Measurements from ENCODE around the gene MTG2. TPM values are rescaled to one million over a fixed set of nuclear protein-coding genes. Genes with fewer than 3 reads are reported as not detected.

MTG2 gene
- total RNA-seq, 1 donor from 2014 or later: 7.8 TPM

DNA sequence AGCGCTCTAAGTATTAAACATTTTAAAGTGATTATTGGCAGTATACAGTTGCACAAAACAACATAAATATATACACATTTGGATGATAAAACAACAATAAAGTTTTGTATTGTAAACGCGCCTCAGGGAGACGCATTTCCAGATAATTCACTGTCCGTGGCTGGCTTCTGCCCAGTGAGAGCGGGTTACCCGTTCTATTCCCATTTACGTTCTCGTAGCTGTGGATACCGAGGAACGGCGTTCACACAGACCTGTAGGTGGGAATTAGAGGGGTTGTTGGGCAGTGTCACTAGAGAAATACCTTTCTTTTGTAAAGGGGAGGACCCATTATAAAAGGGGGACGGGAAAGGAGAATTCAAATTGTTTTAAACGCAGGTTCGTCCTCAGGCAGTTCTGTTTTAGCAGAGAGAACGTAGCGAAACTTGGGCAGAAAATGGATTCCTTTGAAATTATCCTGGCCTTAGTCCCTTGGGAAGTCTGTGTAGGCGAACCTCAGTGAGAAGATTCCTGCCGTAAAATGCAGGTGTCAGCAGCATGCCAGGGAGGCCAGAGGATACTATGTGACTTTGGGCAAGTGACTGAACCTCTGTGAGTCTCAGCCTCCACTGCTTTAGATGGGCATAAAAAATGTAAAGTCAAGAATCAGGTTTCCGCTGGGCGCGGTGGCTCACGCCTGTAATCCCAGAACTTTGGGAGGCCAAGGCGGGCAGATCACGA is 756 bp downstream of the MTG2 start:
- peak; percentile 12 to 30 for DNase-seq (ENCODE audit: low read depth in 2 of 2)

DNA sequence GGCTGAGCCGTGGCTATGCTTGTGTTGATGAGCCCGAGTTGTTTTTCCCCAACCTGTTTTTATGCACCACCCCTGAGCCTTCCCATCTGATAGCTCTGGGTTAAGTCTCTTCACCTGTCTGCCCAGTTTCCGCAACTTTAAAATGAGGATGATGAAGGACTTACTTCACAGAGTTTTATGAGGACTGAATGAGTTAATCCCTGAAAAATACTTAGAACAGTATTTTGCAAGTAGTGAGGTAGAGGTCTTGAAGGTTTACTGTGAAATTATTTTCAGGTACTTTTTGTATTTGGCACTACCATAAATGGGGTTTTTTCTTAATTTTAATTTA is 3.2 kb downstream of the MTG2 start:
- no peak for DNase-seq (ENCODE audit: low read depth in 2 of 2)

DNA sequence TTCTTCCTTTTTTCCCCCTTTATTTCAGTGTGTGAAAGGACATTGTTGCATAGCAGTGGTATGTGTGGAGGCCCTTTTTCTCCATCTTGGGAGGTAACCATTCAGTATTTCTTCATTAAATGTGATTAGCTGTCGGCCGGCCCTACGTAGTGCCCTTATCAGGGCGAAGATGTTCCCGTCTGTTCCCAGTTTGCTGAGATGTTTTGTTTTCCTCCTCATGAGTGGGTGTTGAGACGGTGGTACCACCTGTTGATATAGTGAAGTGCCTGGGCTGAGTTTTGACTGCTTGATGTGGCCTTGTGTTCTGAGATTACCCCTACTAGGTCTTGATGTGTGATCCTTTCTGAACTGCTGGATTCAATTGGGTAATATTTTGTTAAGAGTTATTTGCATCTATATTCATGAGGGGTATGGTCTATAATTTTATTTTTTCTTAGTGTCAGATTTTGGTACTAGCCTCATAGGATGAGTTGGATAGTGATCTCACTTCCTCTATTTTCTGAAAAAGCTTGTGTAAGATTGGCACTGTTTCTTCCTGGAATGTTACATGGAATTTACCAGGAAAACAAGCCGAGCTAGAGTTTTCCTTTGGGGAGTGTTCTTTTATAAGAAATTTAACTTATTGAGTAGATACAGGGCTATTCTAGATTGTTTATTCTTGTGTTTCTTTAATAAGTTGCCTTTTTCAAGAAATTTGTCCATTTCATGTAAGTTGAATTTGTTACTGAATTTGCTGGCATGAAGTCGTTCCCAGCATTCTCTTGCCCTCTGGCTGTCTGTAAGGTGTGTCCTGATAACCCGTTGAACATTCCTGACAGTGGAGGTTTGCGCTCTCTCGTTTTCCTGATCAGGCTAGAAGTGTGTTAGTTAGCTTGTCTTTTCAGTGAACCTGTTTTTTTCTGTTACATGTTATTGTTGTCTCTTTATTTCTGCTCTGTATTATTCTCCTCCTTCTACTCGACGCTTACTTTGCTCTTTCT is 4.3 kb downstream of the MTG2 start:
- DNase-seq (ENCODE audit: low read depth in 2 of 2): peak; percentile 60 to 66

DNA sequence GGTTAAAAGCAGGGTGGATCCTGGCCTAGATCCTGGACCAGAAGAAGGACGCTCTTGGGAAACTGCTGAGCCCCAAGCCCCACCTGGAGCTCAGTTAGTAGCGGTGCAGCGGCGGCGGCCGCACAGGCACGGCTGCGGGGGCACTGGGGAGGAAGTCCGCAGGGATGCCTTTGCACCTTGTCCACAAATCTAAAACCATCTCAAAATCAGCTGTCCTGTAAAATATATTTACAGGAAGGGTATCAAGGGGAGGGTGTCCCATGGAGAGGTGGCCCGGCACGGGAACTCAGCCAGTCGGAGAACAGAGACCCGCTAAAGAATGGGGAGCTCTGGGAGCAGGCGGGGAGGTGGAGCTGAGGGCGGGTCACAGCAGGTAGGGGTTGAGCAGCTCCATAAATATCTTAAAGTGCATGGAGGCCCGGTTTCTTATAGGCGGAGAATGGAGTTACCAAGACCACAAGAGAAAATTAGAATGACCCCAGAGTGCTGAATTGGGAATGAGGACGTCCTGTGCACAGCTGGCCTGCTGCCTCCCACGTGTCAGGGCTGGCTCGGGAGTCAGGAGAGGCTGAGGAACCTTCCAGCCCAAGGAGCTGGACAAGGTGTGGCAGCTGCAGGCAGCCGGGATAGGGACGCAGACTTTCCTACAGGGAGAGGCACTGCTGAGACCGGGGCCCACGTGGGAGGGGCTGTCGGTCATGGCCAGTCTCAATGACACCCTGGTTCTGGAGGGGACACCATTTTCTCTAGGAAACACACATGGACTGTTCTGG is 8.0 kb downstream of the MTG2 start:
- DNase-seq (ENCODE audit: low read depth in 2 of 2): no peak

DNA sequence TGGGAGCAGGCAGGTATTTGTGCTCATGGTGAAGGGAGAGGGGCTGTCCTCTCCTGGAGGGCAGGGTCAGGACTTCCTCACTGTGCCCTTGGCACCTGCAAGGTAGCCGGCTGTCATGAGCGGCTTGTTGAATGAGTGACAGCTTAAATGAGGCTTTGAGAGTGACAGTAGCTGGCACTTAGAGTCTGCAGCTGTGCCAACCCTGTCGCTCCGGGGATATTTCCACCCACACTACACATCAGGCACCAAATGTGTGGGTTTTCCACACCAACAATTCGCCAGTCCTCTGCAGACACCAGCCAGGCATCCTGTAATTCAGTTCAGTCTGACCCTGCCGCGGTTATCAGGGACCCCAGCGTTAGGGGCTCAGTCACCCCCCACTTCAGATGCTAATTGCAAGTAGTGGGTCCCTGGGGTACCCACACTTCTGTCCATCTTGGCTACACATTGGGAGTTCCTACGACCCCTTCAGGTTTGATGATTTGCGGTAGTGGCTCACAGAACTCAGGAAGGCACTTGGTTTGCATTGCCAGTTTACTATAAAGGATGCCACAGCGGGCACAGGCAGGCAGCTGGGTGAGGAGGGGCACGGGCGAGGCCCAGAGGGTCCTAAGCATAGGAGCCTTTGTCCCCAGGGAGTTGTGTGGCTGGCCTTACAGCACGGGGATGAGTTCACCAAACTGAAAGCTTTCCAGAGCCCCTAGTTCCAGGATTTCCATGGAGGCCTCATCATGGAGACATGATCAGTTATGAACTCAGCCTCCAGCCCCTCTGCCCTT is 9.1 kb downstream of the MTG2 start:
- no peak for DNase-seq (ENCODE audit: low read depth in 2 of 2)

DNA sequence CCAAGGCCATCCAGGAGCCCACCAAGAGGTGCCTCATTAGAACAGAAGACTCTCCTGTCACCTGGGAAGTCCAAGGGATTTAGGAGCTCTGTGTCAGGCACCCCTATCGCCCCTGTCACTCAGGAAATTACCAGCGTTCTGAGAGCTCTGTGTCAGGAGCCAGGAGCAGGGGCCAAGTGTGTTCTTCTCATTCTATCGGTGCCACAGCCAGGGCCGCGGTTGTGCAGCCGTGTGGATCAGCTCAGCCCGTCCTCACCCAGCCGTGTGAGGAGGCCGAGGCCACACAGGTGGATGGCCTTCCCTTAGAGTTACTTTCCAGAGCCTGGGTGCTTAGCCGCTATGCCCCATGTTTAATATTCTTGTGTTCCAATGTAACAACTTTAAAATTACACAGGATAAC is 9.8 kb downstream of the MTG2 start:
- no peak for DNase-seq (ENCODE audit: low read depth in 2 of 2)

DNA sequence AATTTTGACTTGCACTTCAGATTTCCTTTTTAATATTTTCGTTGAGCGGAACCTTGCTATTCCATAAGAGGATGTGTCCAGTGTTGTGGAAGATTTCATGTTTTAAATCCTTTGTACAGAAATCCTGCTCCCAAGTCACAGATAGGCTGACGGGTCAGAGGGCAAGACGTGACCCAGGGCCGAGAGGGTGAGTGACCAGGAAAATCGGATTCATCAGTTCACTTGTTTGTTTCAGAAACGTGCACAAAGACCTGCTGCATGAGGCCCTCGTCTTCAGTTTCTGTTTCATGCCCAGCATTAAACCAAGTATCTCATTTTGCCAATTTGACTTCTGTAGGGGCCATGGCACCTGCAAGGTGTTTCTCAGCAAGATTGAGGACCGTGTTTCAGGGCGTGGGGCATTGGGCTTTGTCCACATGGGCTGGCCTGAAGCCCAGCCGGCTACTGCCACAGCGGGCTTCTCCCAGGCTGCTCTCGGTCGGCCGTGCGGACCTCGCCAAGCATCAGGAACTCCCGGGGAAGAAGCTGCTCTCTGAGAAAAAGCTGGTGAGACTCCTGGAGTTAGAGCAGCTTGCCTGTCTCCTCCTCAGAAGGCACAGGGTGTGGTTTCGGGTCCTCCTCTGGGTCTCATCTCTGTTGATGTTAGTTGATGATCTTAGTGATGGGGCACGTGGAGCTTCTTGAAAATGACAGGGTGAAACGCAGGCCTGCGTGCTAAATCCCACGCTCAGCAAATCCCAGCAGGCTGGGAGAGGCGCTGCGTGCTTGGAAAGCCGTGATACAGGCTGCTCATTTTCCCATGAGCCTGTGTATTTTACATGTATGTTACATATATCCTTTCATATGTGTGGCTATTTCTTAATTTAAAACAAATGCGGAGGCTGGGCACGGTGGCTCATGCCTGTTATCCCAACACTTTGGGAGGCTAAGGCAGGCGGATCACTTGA is 10.5 kb downstream of the MTG2 start:
- no peak for DNase-seq (ENCODE audit: low read depth in 2 of 2)

DNA sequence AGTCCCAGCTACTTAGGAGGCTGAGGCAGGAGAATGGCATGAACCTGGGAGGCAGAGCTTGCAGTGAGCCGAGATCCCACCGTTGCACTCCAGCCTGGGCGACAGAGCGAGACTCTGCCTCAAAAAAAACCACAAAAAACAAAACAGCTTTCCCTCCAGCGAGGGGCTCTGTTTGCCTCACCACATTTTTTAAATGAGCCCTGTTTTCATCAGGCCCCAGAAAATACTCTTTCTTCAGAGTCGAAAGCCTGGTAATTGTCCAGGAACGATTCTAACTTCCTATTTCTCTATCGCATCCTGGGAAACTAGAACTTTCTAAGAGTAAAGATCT is 12.2 kb downstream of the MTG2 start:
- no peak for DNase-seq (ENCODE audit: low read depth in 2 of 2)

DNA sequence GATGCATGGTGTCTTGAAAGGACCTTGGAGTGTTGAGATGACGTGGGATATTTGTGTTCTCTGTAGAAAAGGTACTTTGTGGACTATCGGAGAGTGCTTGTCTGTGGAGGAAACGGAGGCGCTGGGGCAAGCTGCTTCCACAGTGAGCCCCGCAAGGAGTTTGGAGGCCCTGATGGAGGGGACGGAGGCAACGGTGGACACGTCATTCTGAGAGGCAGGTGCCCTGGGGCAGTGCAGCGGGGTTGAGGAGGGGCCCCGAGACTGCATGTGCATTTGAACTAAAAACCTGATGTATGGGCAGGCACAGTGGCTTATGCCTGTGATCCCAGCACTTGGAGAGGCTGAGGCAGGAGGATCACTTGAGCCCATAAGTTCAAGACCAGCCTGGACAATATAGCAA is 12.9 kb downstream of the MTG2 start:
- no peak for DNase-seq (ENCODE audit: low read depth in 2 of 2)

DNA sequence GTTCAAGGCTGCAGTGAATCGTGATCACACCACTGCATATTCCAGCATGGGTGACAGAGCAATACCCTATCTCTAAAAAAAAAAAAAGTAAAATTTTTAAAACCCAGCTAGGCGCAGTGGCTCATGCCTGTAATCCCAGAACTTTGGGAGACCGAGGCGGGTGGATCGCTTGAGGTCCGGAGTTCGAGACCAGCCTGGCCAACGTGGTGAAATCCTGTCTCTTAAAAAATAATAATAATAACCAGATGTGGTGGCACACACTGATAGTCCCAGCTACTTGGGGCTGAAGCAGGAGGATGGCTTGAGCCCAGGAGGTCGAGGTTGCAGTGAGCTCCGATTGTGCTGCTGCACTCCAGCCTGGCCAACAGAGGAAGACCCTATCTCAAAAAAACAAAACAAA is 13.5 kb downstream of the MTG2 start:
- no peak for DNase-seq (ENCODE audit: low read depth in 2 of 2)

DNA sequence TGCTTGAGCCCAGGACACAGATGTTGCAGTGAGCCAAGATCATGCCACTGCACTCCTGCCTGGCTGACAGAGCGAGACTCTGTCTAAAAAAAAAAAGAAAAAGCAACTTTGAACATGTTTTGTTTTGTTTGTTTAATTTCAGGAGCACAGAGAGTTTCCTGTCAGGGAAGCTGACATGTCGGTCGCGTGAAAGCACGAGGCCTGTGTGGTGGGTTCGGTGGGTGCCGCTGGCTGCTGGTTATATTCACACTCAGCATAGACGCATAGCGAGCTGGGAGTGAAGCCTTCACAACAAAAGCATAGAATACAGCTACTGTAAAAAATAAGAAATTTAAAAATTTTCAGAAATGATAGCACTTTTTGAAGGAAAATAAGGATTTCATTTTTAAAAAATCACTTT is 14.5 kb downstream of the MTG2 start:
- DNase-seq (ENCODE audit: low read depth in 2 of 2): no peak

DNA sequence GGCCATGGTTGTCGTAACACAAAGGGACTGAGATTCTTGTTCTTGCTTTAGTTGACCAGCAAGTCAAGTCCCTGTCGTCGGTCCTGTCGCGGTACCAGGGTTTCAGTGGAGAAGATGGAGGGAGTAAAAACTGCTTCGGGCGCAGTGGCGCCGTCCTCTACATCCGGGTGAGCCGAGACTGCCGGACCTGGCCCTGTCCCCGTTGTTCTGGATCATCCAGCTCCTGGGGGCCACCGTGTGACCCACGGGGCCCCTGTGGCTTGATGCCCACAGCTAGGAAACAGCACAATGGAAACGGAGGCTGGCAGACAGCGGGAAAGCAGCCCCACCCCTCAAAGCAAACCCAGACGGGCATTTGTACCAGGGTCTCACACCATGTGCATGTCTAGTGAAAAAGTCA is 15.0 kb downstream of the MTG2 start:
- no peak for DNase-seq (ENCODE audit: low read depth in 2 of 2)

DNA sequence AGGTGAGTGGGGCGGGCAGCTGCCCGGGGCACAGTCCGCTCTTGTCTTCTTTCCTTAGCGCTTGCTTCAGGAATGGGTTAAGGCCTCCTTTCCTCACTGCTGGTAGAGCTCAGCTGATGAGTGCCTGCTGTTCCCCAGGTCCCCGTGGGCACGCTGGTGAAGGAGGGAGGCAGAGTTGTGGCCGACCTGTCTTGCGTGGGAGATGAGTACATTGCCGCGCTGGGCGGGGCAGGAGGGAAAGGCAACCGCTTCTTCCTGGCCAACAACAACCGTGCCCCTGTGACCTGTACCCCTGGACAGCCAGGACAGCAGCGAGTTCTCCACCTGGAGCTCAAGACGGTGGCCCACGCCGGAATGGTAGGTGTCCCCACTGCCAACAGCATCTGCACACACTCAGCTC is 15.7 kb downstream of the MTG2 start:
- no peak for DNase-seq (ENCODE audit: low read depth in 2 of 2)

DNA sequence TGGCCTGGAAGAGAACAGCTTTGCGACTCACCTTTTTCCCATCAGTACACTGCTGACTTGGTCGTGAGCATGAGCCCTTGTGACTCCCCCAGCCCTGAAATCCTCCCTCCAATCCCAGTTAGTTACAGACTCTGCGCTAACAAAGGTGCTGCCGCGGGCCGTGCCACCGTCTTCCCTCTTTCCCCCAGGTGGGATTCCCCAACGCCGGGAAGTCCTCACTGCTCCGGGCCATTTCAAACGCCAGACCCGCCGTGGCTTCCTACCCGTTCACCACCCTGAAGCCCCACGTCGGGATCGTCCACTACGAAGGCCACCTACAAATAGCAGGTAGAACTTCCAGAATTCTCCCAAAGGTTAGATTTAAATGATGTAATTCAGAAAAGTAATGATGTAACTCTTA is 16.1 kb downstream of the MTG2 start:
- no peak for DNase-seq (ENCODE audit: low read depth in 2 of 2)

DNA sequence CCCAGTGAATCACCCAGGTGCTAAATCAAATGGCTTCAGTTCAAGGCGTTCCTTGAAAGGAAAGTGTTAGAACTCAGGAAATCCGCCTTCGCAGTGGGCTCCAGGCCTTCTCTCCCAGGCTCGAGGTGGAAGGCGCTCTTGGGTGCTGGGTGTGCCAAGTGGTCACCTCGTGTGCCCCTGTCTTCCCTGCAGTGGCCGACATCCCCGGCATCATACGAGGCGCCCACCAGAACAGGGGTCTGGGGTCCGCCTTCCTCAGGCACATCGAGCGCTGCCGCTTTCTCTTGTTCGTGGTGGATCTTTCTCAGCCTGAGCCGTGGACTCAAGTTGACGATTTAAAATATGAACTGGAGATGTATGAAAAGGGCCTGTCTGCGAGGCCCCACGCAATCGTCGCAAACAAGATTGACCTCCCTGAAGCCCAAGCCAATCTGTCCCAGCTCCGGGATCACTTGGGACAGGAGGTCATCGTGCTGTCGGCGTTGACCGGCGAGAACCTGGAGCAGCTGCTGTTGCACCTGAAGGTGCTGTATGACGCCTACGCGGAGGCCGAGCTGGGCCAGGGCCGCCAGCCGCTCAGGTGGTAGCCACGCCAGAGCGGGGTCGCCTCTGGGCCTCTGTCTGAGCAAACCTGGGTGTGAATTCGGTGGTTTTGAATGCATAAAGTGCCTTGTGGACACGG is 17.8 kb downstream of the MTG2 start:
- no peak for DNase-seq (ENCODE audit: low read depth in 2 of 2)

DNA sequence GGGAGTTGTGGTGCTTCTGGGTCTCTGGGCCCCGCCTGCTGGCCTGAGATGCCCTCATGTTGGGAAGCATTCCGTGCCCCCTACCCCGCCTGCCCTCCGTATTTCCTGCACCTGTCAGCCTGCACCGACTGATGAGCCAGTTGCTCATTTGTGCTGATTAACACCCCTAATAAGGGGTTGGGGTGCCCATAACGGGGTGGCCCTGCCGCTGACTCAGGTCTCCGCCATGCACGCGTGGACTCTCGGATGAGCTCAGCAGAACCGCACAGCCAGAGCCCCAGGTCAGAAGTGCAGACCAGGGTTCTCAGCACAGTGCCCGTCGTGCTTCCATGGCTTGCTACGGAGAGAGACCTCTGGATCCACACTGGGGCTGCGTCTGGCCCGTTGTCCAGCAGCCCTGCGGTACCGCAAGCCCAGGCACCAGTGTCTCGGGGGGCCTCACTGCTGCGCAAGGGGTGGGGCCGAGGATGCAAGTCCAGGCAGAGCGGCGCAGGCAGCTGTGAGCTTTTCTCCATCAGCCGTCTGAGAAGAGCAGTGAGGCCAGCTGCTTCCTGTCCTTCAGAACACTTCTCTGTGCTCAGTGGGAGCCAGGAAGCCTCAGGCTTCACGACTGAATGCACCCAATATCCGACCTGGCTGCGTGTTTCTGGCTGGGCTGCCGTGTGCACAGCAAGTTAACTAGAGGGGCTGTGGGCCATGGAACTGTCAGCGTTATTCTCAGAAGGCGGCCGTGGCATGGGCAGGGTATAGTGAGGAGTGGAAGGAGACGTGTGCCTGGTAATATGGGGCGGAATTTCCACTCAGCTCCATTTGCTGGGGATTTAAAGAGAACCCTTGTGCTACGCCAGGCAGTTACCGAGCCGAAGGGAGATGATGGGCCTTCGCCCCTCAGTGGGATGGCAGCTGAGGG is 18.6 kb downstream of the MTG2 start:
- peak in 1 of 2 donors; percentile 59 for DNase-seq (ENCODE audit: low read depth in 2 of 2)

DNA sequence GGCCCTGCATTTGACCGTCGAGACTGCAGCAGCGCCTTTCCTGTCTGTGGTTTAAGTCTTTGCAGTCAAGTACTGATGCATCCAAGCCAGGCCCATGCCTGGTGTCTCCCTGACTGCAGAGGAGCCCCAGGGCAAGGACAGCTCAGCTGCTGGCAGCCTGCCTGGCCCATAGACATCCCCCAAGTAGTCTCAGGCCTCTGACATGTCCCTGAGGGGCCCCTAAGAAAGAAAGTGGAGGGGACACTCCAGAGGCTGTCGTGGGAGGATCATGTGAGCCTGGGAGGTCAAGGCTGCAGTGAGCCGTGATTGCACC is 19.2 kb downstream of the MTG2 start:
- no peak for DNase-seq (ENCODE audit: low read depth in 2 of 2)

DNA sequence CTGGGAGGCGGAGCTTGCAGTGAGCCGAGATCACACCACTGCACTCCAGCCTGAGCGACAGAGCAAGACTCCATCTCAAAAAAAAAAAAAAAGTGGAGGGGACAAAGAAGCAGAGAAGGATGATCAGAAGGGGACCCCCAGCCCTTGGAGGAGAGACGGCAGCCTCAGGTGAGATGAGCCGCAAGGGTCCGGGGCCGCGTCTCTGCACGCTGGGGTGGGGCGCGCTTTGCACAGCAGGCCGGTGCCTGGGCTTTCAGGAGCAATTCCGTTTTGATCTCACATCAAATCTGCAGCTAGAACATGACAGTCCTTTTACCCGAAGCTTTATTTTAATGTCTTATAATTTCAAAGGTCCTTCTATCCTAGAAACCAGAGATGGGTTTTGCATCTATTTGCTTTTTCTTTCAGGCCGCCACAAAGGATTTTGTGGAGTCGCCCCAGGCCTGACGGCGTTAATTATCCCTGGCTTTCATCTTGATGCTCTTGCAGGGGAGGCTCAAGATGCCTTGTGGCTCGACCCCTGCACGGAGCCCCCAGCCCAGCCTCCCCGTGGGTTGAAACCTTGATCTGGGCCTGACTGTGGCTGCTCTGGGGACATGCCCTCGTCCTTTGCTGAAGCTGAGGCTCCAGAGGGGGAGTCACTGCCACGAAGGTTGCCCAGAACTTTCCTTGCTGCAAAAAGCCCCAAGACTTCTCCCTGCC is 20.0 kb downstream of the MTG2 start:
- no peak for DNase-seq (ENCODE audit: low read depth in 2 of 2)
